ENCODE measurements around the gene COLGALT1.

The COLGALT1 gene

DNA sequence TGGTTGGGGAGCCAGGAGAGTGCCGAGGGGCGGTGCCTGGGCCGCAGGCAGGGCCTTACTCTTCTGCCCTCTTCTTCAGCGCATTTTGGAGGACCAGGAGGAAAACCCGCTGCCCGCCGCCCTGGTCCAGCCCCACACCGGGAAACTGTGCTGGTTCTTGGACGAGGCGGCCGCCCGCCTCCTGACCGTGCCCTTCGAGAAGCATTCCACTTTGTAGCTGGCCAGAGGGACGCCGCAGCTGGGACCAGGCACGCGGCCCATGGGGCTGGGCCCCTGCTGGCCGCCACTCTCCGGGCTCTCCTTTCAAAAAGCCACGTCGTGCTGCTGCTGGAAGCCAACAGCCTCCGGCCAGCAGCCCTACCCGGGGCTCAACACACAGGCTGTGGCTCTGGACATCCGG is 34.6 kb upstream of the COLGALT1 start:
- Histone ChIP-seq H3K27ac (ENCODE audit: low read length) (no peak overlapping the region), H3K36me3 (ENCODE audit: control insufficient read depth in 2 of 2, insufficient read depth in 2 of 2, low read length in 2 of 2) (peaks cover 12 to 13% of the 10 kb centered on the region in 2 donors), H3K9me3 (ENCODE audit: control insufficient read depth in 2 of 2, low read length in 2 of 2) (peaks cover 4 to 13% of the 10 kb centered on the region in 2 donors), H3K4me1 (ENCODE audit: control insufficient read depth, insufficient read depth, low read length) (peaks cover 3% of the 10 kb centered on the region), H3K27me3 (ENCODE audit: control insufficient read depth in 1 of 2, insufficient read depth in 2 of 2, low read length in 2 of 2) (peaks cover 3 to 7% of the 10 kb centered on the region in 2 donors), H3K9ac (ENCODE audit: low read length in 2 of 2) (no peak overlapping the region), H3K4me3 (ENCODE audit: low read length in 2 of 2) (no peak overlapping the region)

- Histone ChIP-seq H3K9me3 (ENCODE audit: control insufficient read depth in 2 of 2, low read length in 2 of 2) (peaks cover 0 to 3% of the 10 kb centered on the region in 2 donors), H3K4me3 (ENCODE audit: low read length in 2 of 2) (no peak overlapping the region), H3K27me3 (ENCODE audit: control insufficient read depth in 1 of 2, insufficient read depth in 2 of 2, low read length in 2 of 2) (peaks cover 7 to 8% of the 10 kb centered on the region in 2 donors), H3K36me3 (ENCODE audit: control insufficient read depth in 2 of 2, insufficient read depth in 2 of 2, low read length in 2 of 2) (peaks cover 3 to 4% of the 10 kb centered on the region in 2 donors), H3K4me1 (ENCODE audit: control insufficient read depth, insufficient read depth, low read length) (peaks cover 3% of the 10 kb centered on the region), H3K27ac (ENCODE audit: low read length) (no peak overlapping the region), H3K9ac (ENCODE audit: low read length in 2 of 2) (no peak overlapping the region)
These were observed 32.2 kb upstream of the COLGALT1 start for GRCh38 chr19:17522988-17523872.

DNA sequence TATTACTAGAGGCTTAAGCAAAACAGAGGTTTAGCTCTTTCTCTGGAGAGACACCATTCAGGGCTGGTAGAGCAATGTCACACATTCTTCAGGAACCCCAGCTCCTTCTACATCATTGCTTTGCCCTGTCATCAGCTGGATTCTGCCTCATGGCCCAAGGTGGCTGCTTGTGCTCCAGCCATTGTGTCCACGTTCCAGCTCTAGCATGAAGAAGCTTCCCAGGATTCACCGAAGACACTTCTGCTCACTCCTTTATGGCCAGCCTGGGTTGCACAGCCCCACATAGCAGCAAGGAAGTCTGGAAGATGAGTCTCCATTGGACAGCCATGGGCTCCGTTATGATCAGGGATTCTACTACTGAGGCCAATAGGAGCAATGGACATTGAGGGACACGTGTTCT is 30.8 kb upstream of the COLGALT1 start:
- no peak overlapping the region for H3K4me3 ChIP-seq (ENCODE audit: low read length in 2 of 2)
- peaks cover 14 to 19% of the 10 kb centered on the region in 2 donors for H3K27me3 ChIP-seq (ENCODE audit: control insufficient read depth in 1 of 2, insufficient read depth in 2 of 2, low read length in 2 of 2)
- peaks cover 2 to 3% of the 10 kb centered on the region in 2 donors for H3K36me3 ChIP-seq (ENCODE audit: control insufficient read depth in 2 of 2, insufficient read depth in 2 of 2, low read length in 2 of 2)
- peaks cover 3% of the 10 kb centered on the region for H3K4me1 ChIP-seq (ENCODE audit: control insufficient read depth, insufficient read depth, low read length)
- no peak overlapping the region for H3K9ac ChIP-seq (ENCODE audit: low read length in 2 of 2)
- peaks cover 0 to 11% of the 10 kb centered on the region in 2 donors for H3K9me3 ChIP-seq (ENCODE audit: control insufficient read depth in 2 of 2, low read length in 2 of 2)
- H3K27ac ChIP-seq (ENCODE audit: low read length), result no peak overlapping the region

- Histone ChIP-seq H3K27me3 (ENCODE audit: control insufficient read depth in 1 of 2, insufficient read depth in 2 of 2, low read length in 2 of 2) (peaks cover 15 to 19% of the 10 kb centered on the region in 2 donors), H3K27ac (ENCODE audit: low read length) (no peak overlapping the region), H3K4me3 (ENCODE audit: low read length in 2 of 2) (no peak overlapping the region), H3K4me1 (ENCODE audit: control insufficient read depth, insufficient read depth, low read length) (peaks cover 3% of the 10 kb centered on the region), H3K9me3 (ENCODE audit: control insufficient read depth in 2 of 2, low read length in 2 of 2) (peaks cover 0 to 11% of the 10 kb centered on the region in 2 donors), H3K9ac (ENCODE audit: low read length in 2 of 2) (no peak overlapping the region), H3K36me3 (ENCODE audit: control insufficient read depth in 2 of 2, insufficient read depth in 2 of 2, low read length in 2 of 2) (peaks cover 0 to 3% of the 10 kb centered on the region in 2 donors)
These were observed 30.3 kb upstream of the COLGALT1 start for GRCh38 chr19:17525141-17525540.

- H3K4me3 ChIP-seq (ENCODE audit: low read length in 2 of 2), result no peak overlapping the region
- H3K27ac ChIP-seq (ENCODE audit: low read length), result no peak overlapping the region
- H3K4me1 ChIP-seq (ENCODE audit: control insufficient read depth, insufficient read depth, low read length), result peaks cover 3% of the 10 kb centered on the region
- H3K9ac ChIP-seq (ENCODE audit: low read length in 2 of 2), result no peak overlapping the region
- peaks cover 18 to 19% of the 10 kb centered on the region in 2 donors for H3K27me3 ChIP-seq (ENCODE audit: control insufficient read depth in 1 of 2, insufficient read depth in 2 of 2, low read length in 2 of 2)
- H3K9me3 ChIP-seq (ENCODE audit: control insufficient read depth in 2 of 2, low read length in 2 of 2), result peaks cover 0 to 11% of the 10 kb centered on the region in 2 donors
- H3K36me3 ChIP-seq (ENCODE audit: control insufficient read depth in 2 of 2, insufficient read depth in 2 of 2, low read length in 2 of 2), result no peaks in the 10 kb centered on the region
These were observed 28.5 kb upstream of the COLGALT1 start for GRCh38 chr19:17526922-17527321.

DNA sequence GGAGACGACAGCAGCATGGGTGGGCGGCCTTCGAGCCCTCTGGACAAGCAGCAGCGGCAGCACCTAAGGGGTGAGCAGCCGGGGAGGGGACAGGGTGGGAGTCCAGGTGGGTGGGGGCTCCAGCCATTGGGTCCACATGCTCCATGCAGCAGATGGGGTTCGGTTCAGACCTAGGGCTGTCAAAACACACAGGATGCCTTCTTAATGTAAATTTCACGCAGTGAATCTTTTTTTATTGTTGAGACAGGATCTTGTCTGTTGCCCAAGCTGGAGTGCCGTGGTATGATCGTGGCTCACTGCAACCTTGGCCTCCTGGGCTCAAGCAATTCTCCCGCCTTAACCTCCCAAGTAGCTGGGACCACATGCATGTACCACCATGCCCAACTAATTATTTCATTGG is 28.1 kb upstream of the COLGALT1 start:
- no peak overlapping the region for H3K9ac ChIP-seq (ENCODE audit: low read length in 2 of 2)
- H3K27ac ChIP-seq (ENCODE audit: low read length), result no peak overlapping the region
- peaks cover 3% of the 10 kb centered on the region for H3K4me1 ChIP-seq (ENCODE audit: control insufficient read depth, insufficient read depth, low read length)
- H3K36me3 ChIP-seq (ENCODE audit: control insufficient read depth in 2 of 2, insufficient read depth in 2 of 2, low read length in 2 of 2), result no peaks in the 10 kb centered on the region
- no peak overlapping the region for H3K4me3 ChIP-seq (ENCODE audit: low read length in 2 of 2)
- H3K9me3 ChIP-seq (ENCODE audit: control insufficient read depth in 2 of 2, low read length in 2 of 2), result peaks cover 0 to 11% of the 10 kb centered on the region in 2 donors
- peaks cover 18 to 19% of the 10 kb centered on the region in 2 donors for H3K27me3 ChIP-seq (ENCODE audit: control insufficient read depth in 1 of 2, insufficient read depth in 2 of 2, low read length in 2 of 2)

DNA sequence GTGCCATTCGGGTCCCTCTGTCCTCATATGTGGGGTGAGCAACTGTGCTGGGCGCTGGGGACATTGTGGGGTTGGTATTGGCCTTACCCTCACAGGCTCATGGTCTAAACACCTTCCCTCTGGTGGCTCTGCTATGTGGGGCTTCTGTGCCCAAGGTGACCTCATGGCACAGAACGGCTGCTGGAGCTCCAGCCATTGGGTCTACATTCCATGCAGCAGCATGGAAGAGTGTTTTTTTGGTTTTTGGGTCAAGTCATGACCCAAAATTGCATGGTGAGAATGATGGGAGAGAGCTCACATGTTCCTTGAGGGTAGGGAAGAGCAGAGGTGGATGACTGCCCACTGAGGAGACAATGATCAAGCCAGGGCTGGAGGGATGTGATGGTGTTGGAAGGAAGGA is 26.8 kb upstream of the COLGALT1 start:
- Histone ChIP-seq H3K36me3 (ENCODE audit: control insufficient read depth in 2 of 2, insufficient read depth in 2 of 2, low read length in 2 of 2) (no peaks in the 10 kb centered on the region), H3K4me1 (ENCODE audit: control insufficient read depth, insufficient read depth, low read length) (peaks cover under 1% of the 10 kb centered on the region), H3K27me3 (ENCODE audit: control insufficient read depth in 1 of 2, insufficient read depth in 2 of 2, low read length in 2 of 2) (peaks cover 18 to 19% of the 10 kb centered on the region in 2 donors), H3K27ac (ENCODE audit: low read length) (no peak overlapping the region), H3K9me3 (ENCODE audit: control insufficient read depth in 2 of 2, low read length in 2 of 2) (peaks cover 0 to 11% of the 10 kb centered on the region in 2 donors), H3K4me3 (ENCODE audit: low read length in 2 of 2) (no peak overlapping the region), H3K9ac (ENCODE audit: low read length in 2 of 2) (no peak overlapping the region)

DNA sequence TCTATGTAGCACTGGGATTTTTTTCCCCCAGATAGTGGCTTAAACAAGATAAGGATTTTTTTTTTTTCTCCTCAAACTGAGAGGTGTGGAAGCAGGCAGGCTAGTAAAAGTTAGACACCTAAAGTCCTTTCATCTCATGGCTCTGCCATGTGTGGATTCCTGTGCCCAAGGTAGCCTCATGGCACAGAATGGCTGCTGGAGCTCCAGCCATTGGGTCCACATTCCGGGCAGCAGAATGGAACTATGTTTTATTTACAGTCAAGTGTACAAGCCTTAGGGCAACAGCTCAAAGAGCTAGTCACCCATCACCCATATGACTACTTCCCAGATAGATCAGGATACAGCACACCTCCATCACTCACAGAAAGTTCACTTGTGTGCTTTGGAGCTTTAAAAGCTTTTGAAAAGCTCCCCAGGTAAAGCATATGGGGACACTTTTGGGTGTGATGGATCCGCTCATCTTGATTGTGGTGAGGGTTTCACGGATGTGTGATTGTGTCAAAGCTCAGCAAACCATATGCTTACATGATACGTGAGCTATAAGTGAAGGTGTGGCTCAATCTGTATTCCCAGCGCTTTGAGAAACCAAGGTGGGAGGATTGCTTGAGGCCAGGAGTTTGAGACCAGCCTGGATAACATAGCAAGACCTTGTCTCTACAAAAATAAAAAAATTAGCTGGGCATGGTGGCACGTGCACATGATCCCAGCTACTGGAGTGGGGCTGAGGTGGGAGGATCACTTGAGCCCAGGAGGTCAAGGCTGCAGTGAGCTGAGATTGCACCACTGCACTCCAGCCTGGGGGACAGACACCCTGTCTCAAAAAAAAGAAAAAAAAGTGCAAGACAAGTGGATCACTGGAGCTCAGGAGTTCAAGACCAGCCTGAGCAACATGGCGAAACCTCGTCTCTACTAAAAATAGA is 25.9 kb upstream of the COLGALT1 start:
- Histone ChIP-seq H3K4me1 (ENCODE audit: control insufficient read depth, insufficient read depth, low read length) (no peaks in the 10 kb centered on the region), H3K27ac (ENCODE audit: low read length) (no peak overlapping the region), H3K27me3 (ENCODE audit: control insufficient read depth in 1 of 2, insufficient read depth in 2 of 2, low read length in 2 of 2) (peaks cover 18 to 19% of the 10 kb centered on the region in 2 donors), H3K9me3 (ENCODE audit: control insufficient read depth in 2 of 2, low read length in 2 of 2) (peaks cover 0 to 10% of the 10 kb centered on the region in 2 donors), H3K4me3 (ENCODE audit: low read length in 2 of 2) (no peak overlapping the region), H3K9ac (ENCODE audit: low read length in 2 of 2) (no peak overlapping the region), H3K36me3 (ENCODE audit: control insufficient read depth in 2 of 2, insufficient read depth in 2 of 2, low read length in 2 of 2) (no peaks in the 10 kb centered on the region)

- no peaks in the 10 kb centered on the region for H3K4me1 ChIP-seq (ENCODE audit: control insufficient read depth, insufficient read depth, low read length)
- H3K9me3 ChIP-seq (ENCODE audit: control insufficient read depth in 2 of 2, low read length in 2 of 2), result peaks cover 0 to 8% of the 10 kb centered on the region in 2 donors
- H3K27ac ChIP-seq (ENCODE audit: low read length), result no peak overlapping the region
- peaks cover 11 to 17% of the 10 kb centered on the region in 2 donors for H3K27me3 ChIP-seq (ENCODE audit: control insufficient read depth in 1 of 2, insufficient read depth in 2 of 2, low read length in 2 of 2)
- H3K9ac ChIP-seq (ENCODE audit: low read length in 2 of 2), result no peak overlapping the region
- no peaks in the 10 kb centered on the region for H3K36me3 ChIP-seq (ENCODE audit: control insufficient read depth in 2 of 2, insufficient read depth in 2 of 2, low read length in 2 of 2)
- no peak overlapping the region for H3K4me3 ChIP-seq (ENCODE audit: low read length in 2 of 2)
These were observed 24.9 kb upstream of the COLGALT1 start for GRCh38 chr19:17530586-17530985.

GRCh38 chr19:17532116-17532515 is 23.3 kb upstream of the COLGALT1 start:
- peaks cover 0 to 8% of the 10 kb centered on the region in 2 donors for H3K9me3 ChIP-seq (ENCODE audit: control insufficient read depth in 2 of 2, low read length in 2 of 2)
- no peak overlapping the region for H3K27ac ChIP-seq (ENCODE audit: low read length)
- H3K4me3 ChIP-seq (ENCODE audit: low read length in 2 of 2), result no peak overlapping the region
- no peaks in the 10 kb centered on the region for H3K4me1 ChIP-seq (ENCODE audit: control insufficient read depth, insufficient read depth, low read length)
- peaks cover 11 to 12% of the 10 kb centered on the region in 2 donors for H3K27me3 ChIP-seq (ENCODE audit: control insufficient read depth in 1 of 2, insufficient read depth in 2 of 2, low read length in 2 of 2)
- H3K36me3 ChIP-seq (ENCODE audit: control insufficient read depth in 2 of 2, insufficient read depth in 2 of 2, low read length in 2 of 2), result no peaks in the 10 kb centered on the region
- H3K9ac ChIP-seq (ENCODE audit: low read length in 2 of 2), result no peak overlapping the region

Measured in stomach smooth muscle (tissue), 2 donors.